Hippocampal formation (tissue), 2 donors: ENCODE measurements around the gene TNMD.
"Not testable (repeated sequence)": the region's sequence is repeated elsewhere in the genome, so short reads cannot be mapped to it uniquely, and the experiment has no call there.

Experiments
- DNase-seq, 2 donors: peaks; one replicate each; lab custom pipeline; 2025; lab: John Stamatoyannopoulos, UW

The TNMD gene

GRCh38 chrX:100584611-100585010 lies at the start of gene TNMD:
Gene TNMD, plus strand, starts transcription at chrX:100584936. Its CDS starts 83 bp downstream, at chrX:100585019.
- no peak for DNase-seq

GRCh38 chrX:100565534-100565933 lies 19.2 kb upstream of the TNMD start:
- DNase-seq = not testable (repeated sequence)

GRCh38 chrX:100586747-100587146 lies 2.0 kb downstream of the TNMD start:
- no peak for DNase-seq

GRCh38 chrX:100587861-100588260 lies 3.1 kb downstream of the TNMD start:
- no peak for DNase-seq

- DNase-seq = no peak
Measured at GRCh38 chrX:100591256-100592051, 6.7 kb downstream of the TNMD start.

GRCh38 chrX:100593126-100593525 lies 8.4 kb downstream of the TNMD start:
- no peak for DNase-seq

- DNase-seq = no peak
Measured at GRCh38 chrX:100593581-100593980, 8.8 kb downstream of the TNMD start.

- no peak for DNase-seq
Measured at GRCh38 chrX:100596601-100597000, 11.9 kb downstream of the TNMD start.

- no peak for DNase-seq
Measured at GRCh38 chrX:100599456-100599855, 14.7 kb downstream of the TNMD start.

- no peak for DNase-seq
Measured at GRCh38 chrX:100600340-100600739, 15.6 kb downstream of the TNMD start.

- no peak for DNase-seq
Measured at GRCh38 chrX:100600758-100601157, 16.0 kb downstream of the TNMD start.

- DNase-seq = no peak
Measured at GRCh38 chrX:100606753-100607152, 22.0 kb downstream of the TNMD start.

- DNase-seq = no peak
Measured at GRCh38 chrX:100609591-100609990, 24.9 kb downstream of the TNMD start.

- no peak for DNase-seq
Measured at GRCh38 chrX:100611951-100612350, 27.2 kb downstream of the TNMD start.

- DNase-seq = no peak
Measured at GRCh38 chrX:100615005-100615404, 30.3 kb downstream of the TNMD start.

GRCh38 chrX:100623001-100623400 lies 38.3 kb downstream of the TNMD start:
- no peak for DNase-seq

GRCh38 chrX:100625985-100626491 lies 41.3 kb downstream of the TNMD start:
- DNase-seq = no peak

- no peak for DNase-seq
Measured at GRCh38 chrX:100635040-100635439, 50.3 kb downstream of the TNMD start.

- no peak for DNase-seq
Measured at GRCh38 chrX:100635989-100636320, 51.2 kb downstream of the TNMD start.

GRCh38 chrX:100636321-100636991 lies 51.7 kb downstream of the TNMD start, which contains the start of gene TSPAN6:
Gene TSPAN6, minus strand, starts transcription at chrX:100636806. Its CDS starts 112 bp downstream, at chrX:100636694.
- peak; percentile 49 to 54 for DNase-seq

GRCh38 chrX:100642290-100642689 lies 57.6 kb downstream of the TNMD start:
- no peak for DNase-seq

GRCh38 chrX:100643212-100643611 lies 58.5 kb downstream of the TNMD start:
- no peak for DNase-seq
